Liver (tissue), 9 donors: ENCODE data around the gene MTMR12. TPM values are rescaled to one million over a fixed set of nuclear protein-coding genes. Genes with fewer than 3 reads are reported as not detected.

ENCODE experiments used
- DNase-seq: peaks from one replicate; pipeline ENCODE4 v3.0.0-alpha.2; 2017; ENCODE audit warnings: low spot score
- H3K27ac ChIP-seq, 2 donors: one replicate each; pipeline ENCODE4 v1.7.0; 2013; ENCODE audit warnings: inconsistent platforms in 2 of 2, low read length in 2 of 2, control low read depth in 1 of 2, low read depth in 1 of 2, mild to moderate bottlenecking in 1 of 2
- H3K27me3 ChIP-seq, 4 donors: one replicate each; pipeline versions ENCODE4 v1.6.1 to v1.7.0; 2013; ENCODE audit warnings: low read length in 3 of 4, inconsistent platforms in 1 of 4, mild to moderate bottlenecking in 1 of 4, moderate library complexity in 1 of 4; ENCODE audit not compliant: control insufficient read depth in 4 of 4, insufficient read depth in 4 of 4
- H3K36me3 ChIP-seq, 4 donors: one replicate each; pipeline versions ENCODE4 v1.6.1 to v1.7.0; 2013; ENCODE audit warnings: low read length in 3 of 4, mild to moderate bottlenecking in 3 of 4, low read depth in 1 of 4, moderate library complexity in 1 of 4; ENCODE audit not compliant: control insufficient read depth in 4 of 4, insufficient read depth in 3 of 4
- H3K4me1 ChIP-seq, 4 donors: one replicate each; pipeline versions ENCODE4 v1.6.1 to v1.7.0; 2013; ENCODE audit warnings: low read length in 3 of 4, mild to moderate bottlenecking in 3 of 4, moderate library complexity in 1 of 4; ENCODE audit not compliant: control insufficient read depth in 4 of 4, insufficient read depth in 4 of 4
- H3K4me3 ChIP-seq, 3 donors: one replicate each; pipeline versions ENCODE4 v1.6.1 to v1.7.0; 2013; ENCODE audit warnings: low read length in 3 of 3, control low read depth in 1 of 3, low read depth in 1 of 3, mild to moderate bottlenecking in 1 of 3
- H3K9ac ChIP-seq, 2 donors: one replicate each; pipeline ENCODE4 v1.7.0; 2013; ENCODE audit warnings: low read length in 2 of 2, mild to moderate bottlenecking in 2 of 2, moderate library complexity in 2 of 2, control low read depth in 1 of 2, low read depth in 1 of 2
- H3K9me3 ChIP-seq, 4 donors: one replicate each; pipeline versions ENCODE4 v1.6.1 to v1.7.0; 2013; ENCODE audit warnings: low read length in 3 of 4; ENCODE audit not compliant: control insufficient read depth in 4 of 4
- CTCF ChIP-seq: fragments of 150-350 bp; IDR thresholded peaks from 2 replicates; pipeline ENCODE4 v1.5.1; 2017; ENCODE audit warnings: improper control_type of control experiment, low read depth, low read length; ENCODE audit not compliant: missing input control
- EGR1 ChIP-seq, 2 donors: IDR thresholded peaks; 2 replicates each; pipeline ENCODE4 v1.6.1; 2016 to 2018; ENCODE audit warnings: antibody characterized with exemption in 2 of 2, low read depth in 2 of 2
- FOXA1 ChIP-seq: IDR thresholded peaks from 2 replicates; pipeline ENCODE4 v1.6.1; 2016; ENCODE audit warnings: antibody characterized with exemption
- FOXA2 ChIP-seq: IDR thresholded peaks from 2 replicates; pipeline ENCODE4 v1.6.1; 2016; ENCODE audit warnings: antibody characterized with exemption
- GABPA ChIP-seq, 2 donors: IDR thresholded peaks in 1 of 2; conservative IDR thresholded peaks in 1 of 2; 2 replicates each; pipeline ENCODE4 v1.6.1; 2016; ENCODE audit warnings: antibody characterized with exemption in 2 of 2, mild to moderate bottlenecking in 1 of 2, moderate library complexity in 1 of 2
- HNF4A ChIP-seq, 2 donors: conservative IDR thresholded peaks; 2 replicates each; pipeline ENCODE4 v1.6.1; 2016; ENCODE audit warnings: antibody characterized with exemption in 2 of 2, mild to moderate bottlenecking in 2 of 2
- HNF4G ChIP-seq: IDR thresholded peaks from 2 replicates; pipeline ENCODE4 v1.6.1; 2016; ENCODE audit warnings: antibody characterized with exemption
- JUND ChIP-seq, 2 donors: IDR thresholded peaks; 2 replicates each; pipeline ENCODE4 v1.6.1; 2016; ENCODE audit warnings: antibody characterized with exemption in 2 of 2
- MAX ChIP-seq: IDR thresholded peaks from 2 replicates; pipeline ENCODE4 v1.6.1; 2016; ENCODE audit warnings: antibody characterized with exemption
- NR2F2 ChIP-seq: IDR thresholded peaks from 2 replicates; pipeline ENCODE4 v1.6.1; 2016; ENCODE audit warnings: antibody characterized with exemption
- RAD21 ChIP-seq, 2 donors: IDR thresholded peaks; 2 replicates each; pipeline ENCODE4 v1.6.1; 2016; ENCODE audit warnings: antibody characterized with exemption in 2 of 2, mild to moderate bottlenecking in 2 of 2
- RXRA ChIP-seq, 2 donors: IDR thresholded peaks; 2 replicates each; pipeline ENCODE4 v1.6.1; 2017 to 2018; ENCODE audit warnings: antibody characterized with exemption in 2 of 2, mild to moderate bottlenecking in 1 of 2
- SP1 ChIP-seq: IDR thresholded peaks from 2 replicates; pipeline ENCODE4 v1.6.1; 2018; ENCODE audit warnings: antibody characterized with exemption, mild to moderate bottlenecking
- TAF1 ChIP-seq: conservative IDR thresholded peaks from 2 replicates; pipeline ENCODE4 v1.6.1; 2016; ENCODE audit warnings: antibody characterized with exemption, mild to moderate bottlenecking
- YY1 ChIP-seq: IDR thresholded peaks from 2 replicates; pipeline ENCODE4 v1.6.1; 2016; ENCODE audit warnings: antibody characterized with exemption, mild to moderate bottlenecking
- ZBTB33 ChIP-seq: IDR thresholded peaks from 2 replicates; pipeline ENCODE4 v1.6.1; 2016; ENCODE audit warnings: antibody characterized with exemption
- WGBS: extraction: QIAGEN DNeasy Blood & Tissue Kit; methylation state at CpG from one replicate; pipeline ENCODE4 v1.1.7; 2013; 5-methylcytosine and 5-hydroxymethylcytosine counted together
- polyA plus RNA-seq, 2 donors: library from polyadenylated mRNA; stranded (reverse) in 1 of 2; unstranded in 1 of 2; fragments of 200-250 nt in 1 of 2; fragments of >200 nt in 1 of 2; fragmentation: Nextera tagmentation in 1 of 2; extraction: Ambion mirVana in 1 of 2; gene quantifications; one replicate each; pipeline versions ENCODE4 v1.2.1 to v1.2.3, GENCODE V29; 2013 to 2015
- total RNA-seq, 2 donors: library from RNA; depleted of rRNA; stranded (reverse); fragments of >200 nt; gene quantifications; one replicate each; pipeline ENCODE4 v1.2.3, GENCODE V29; 2014
- TF ChIP-seq, protein P1 (sequence below): IDR thresholded peaks from 2 replicates; pipeline ENCODE4 v1.6.1; 2016; ENCODE audit warnings: antibody characterized with exemption
- TF ChIP-seq, protein P2 (sequence below): IDR thresholded peaks from 2 replicates; pipeline ENCODE4 v1.6.1; 2016; ENCODE audit warnings: antibody characterized with exemption, mild to moderate bottlenecking
- donor health status: healthy.
- donor health status: healthy.
- donor health status: healthy.
- donor health status: healthy.
- donor health status: healthy.

The MTMR12 gene
- total and polyA plus RNA-seq, 4 donors: 4.4 to 28.7 (median 15.8) TPM

DNA sequence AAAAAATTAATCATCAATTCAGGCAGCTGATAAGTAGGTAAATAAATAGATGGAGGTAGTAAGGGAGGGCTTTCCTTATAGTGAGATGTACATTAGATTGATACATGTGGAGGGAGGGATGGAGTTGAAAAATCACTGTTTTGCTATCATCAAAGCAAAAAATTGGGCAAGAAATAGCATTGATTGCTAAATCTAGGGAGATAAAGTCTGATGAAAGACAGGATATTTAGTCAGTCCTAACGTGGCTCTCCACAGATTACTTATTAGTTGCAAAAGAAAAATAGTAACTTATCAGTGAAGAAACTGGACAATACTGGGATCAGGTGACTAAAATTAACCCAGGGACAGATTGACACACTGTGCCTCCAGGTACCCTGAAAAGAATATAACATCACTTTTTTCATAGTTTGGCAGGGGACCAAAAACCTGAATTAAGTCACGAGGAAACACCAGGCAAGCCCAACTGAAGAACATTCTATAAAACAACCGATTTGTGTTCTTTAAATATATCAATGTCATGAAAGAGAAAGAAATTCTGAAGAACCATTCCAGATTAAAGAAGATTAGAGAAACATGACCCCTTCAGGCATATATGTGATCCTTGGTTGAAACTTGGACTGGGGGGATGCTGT lies 111.5 kb downstream of the MTMR12 start:
- DNase-seq: no peak
- Histone ChIP-seq H3K4me1 (peaks cover 10 to 48% (median 27%) of the 10 kb centered on the region in 4 donors), H3K27ac (peak overlapping the region; percentile 84 to 90)

More for the DNA sequence above, 111.5 kb downstream of the MTMR12 start:
- no peaks in the 10 kb centered on the region for H3K9me3 ChIP-seq
- H3K36me3 ChIP-seq: no peaks in the 10 kb centered on the region
- peak overlapping the region in 1 of 2 donors; percentile 12 for H3K9ac ChIP-seq
- H3K27me3 ChIP-seq: no peaks in the 10 kb centered on the region
- TF ChIP-seq MAX (peak; percentile 56), RAD21 (IDR thresholded peaks at IDR 0.05) (peak; percentile 36 to 43), TAF1 (no peak), YY1 (peak; percentile 69), HNF4G (no peak), HNF4A (conservative IDR thresholded peaks at IDR 0.05) (peak; percentile 69 to 75), GABPA (IDR thresholded peaks at IDR 0.05 in 1 of 2, conservative IDR thresholded peaks at IDR 0.05 in 1 of 2) (peak; percentile 21 to 72), ZBTB33 (peak; percentile 81), FOXA1 (no peak), SP1 (peak; percentile 69), NR2F2 (peak; percentile 16), RXRA (IDR thresholded peaks at IDR 0.05) (peak; percentile 59 to 90), JUND (IDR thresholded peaks at IDR 0.05) (peak; percentile 30 to 84), CTCF (no peak), EGR1 (IDR thresholded peaks at IDR 0.05; ENCODE audit: low read depth in 2 of 2) (no peak), FOXA2 (no peak)
- TF ChIP-seq, protein P1, sequence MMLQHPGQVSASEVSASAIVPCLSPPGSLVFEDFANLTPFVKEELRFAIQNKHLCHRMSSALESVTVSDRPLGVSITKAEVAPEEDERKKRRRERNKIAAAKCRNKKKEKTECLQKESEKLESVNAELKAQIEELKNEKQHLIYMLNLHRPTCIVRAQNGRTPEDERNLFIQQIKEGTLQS: peak; percentile 72
- TF ChIP-seq, protein P2, sequence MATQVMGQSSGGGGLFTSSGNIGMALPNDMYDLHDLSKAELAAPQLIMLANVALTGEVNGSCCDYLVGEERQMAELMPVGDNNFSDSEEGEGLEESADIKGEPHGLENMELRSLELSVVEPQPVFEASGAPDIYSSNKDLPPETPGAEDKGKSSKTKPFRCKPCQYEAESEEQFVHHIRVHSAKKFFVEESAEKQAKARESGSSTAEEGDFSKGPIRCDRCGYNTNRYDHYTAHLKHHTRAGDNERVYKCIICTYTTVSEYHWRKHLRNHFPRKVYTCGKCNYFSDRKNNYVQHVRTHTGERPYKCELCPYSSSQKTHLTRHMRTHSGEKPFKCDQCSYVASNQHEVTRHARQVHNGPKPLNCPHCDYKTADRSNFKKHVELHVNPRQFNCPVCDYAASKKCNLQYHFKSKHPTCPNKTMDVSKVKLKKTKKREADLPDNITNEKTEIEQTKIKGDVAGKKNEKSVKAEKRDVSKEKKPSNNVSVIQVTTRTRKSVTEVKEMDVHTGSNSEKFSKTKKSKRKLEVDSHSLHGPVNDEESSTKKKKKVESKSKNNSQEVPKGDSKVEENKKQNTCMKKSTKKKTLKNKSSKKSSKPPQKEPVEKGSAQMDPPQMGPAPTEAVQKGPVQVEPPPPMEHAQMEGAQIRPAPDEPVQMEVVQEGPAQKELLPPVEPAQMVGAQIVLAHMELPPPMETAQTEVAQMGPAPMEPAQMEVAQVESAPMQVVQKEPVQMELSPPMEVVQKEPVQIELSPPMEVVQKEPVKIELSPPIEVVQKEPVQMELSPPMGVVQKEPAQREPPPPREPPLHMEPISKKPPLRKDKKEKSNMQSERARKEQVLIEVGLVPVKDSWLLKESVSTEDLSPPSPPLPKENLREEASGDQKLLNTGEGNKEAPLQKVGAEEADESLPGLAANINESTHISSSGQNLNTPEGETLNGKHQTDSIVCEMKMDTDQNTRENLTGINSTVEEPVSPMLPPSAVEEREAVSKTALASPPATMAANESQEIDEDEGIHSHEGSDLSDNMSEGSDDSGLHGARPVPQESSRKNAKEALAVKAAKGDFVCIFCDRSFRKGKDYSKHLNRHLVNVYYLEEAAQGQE: no peak
- 10% methylated on average over 3 of the region's 3 CpGs for WGBS
- H3K4me3 ChIP-seq: peak overlapping the region in 1 of 3 donors; percentile 21
